Right lobe of liver (tissue), 4 donors: ENCODE results near the gene STX8.

Experiments used
- CTCF ChIP-seq, 4 donors: fragments of 200-600 bp in 3 of 4; fragments of 450-650 bp in 1 of 4; IDR thresholded peaks; one replicate each; pipeline versions ENCODE4 v1.5.1 to v1.8.0; 2016 to 2022; ENCODE audit warnings: antibody characterized with exemption in 4 of 4, mild to moderate bottlenecking in 2 of 4
- POLR2A ChIP-seq: fragments of 450-650 bp; IDR thresholded peaks from one replicate; pipeline ENCODE4 v1.6.1; 2017; ENCODE audit warnings: antibody characterized with exemption, mild to moderate bottlenecking
- donor health status: DM: no; HTN: no; CAD: no.
- donor health status: DM: no; HTN: no; CAD: no.
- donor health status: DM: no; HTN: yes; CAD: no.

GRCh38 chr17:9509236-9509816 lies 66.3 kb downstream of the STX8 start:
- TF ChIP-seq CTCF (IDR thresholded peaks at IDR 0.05): no peak
- TF ChIP-seq POLR2A: no peak
